Liver (tissue), 9 donors: Measurements from ENCODE around the gene ZNF684. TPM values are rescaled to one million over a fixed set of nuclear protein-coding genes. Genes with fewer than 3 reads are reported as not detected.

ENCODE experiments used
- DNase-seq: peaks from one replicate; pipeline ENCODE4 v3.0.0-alpha.2; 2017; ENCODE audit warnings: low spot score
- H3K27ac ChIP-seq, 2 donors: one replicate each; pipeline ENCODE4 v1.7.0; 2013; ENCODE audit warnings: inconsistent platforms in 2 of 2, low read length in 2 of 2, control low read depth in 1 of 2, low read depth in 1 of 2, mild to moderate bottlenecking in 1 of 2
- H3K27me3 ChIP-seq, 4 donors: one replicate each; pipeline versions ENCODE4 v1.6.1 to v1.7.0; 2013; ENCODE audit warnings: low read length in 3 of 4, inconsistent platforms in 1 of 4, mild to moderate bottlenecking in 1 of 4, moderate library complexity in 1 of 4; ENCODE audit not compliant: control insufficient read depth in 4 of 4, insufficient read depth in 4 of 4
- H3K36me3 ChIP-seq, 4 donors: one replicate each; pipeline versions ENCODE4 v1.6.1 to v1.7.0; 2013; ENCODE audit warnings: low read length in 3 of 4, mild to moderate bottlenecking in 3 of 4, low read depth in 1 of 4, moderate library complexity in 1 of 4; ENCODE audit not compliant: control insufficient read depth in 4 of 4, insufficient read depth in 3 of 4
- H3K4me1 ChIP-seq, 4 donors: one replicate each; pipeline versions ENCODE4 v1.6.1 to v1.7.0; 2013; ENCODE audit warnings: low read length in 3 of 4, mild to moderate bottlenecking in 3 of 4, moderate library complexity in 1 of 4; ENCODE audit not compliant: control insufficient read depth in 4 of 4, insufficient read depth in 4 of 4
- H3K4me3 ChIP-seq, 3 donors: one replicate each; pipeline versions ENCODE4 v1.6.1 to v1.7.0; 2013; ENCODE audit warnings: low read length in 3 of 3, control low read depth in 1 of 3, low read depth in 1 of 3, mild to moderate bottlenecking in 1 of 3
- H3K9ac ChIP-seq, 2 donors: one replicate each; pipeline ENCODE4 v1.7.0; 2013; ENCODE audit warnings: low read length in 2 of 2, mild to moderate bottlenecking in 2 of 2, moderate library complexity in 2 of 2, control low read depth in 1 of 2, low read depth in 1 of 2
- H3K9me3 ChIP-seq, 4 donors: one replicate each; pipeline versions ENCODE4 v1.6.1 to v1.7.0; 2013; ENCODE audit warnings: low read length in 3 of 4; ENCODE audit not compliant: control insufficient read depth in 4 of 4
- EGR1 ChIP-seq, 2 donors: IDR thresholded peaks; 2 replicates each; pipeline ENCODE4 v1.6.1; 2016 to 2018; ENCODE audit warnings: antibody characterized with exemption in 2 of 2, low read depth in 2 of 2
- FOXA1 ChIP-seq: IDR thresholded peaks from 2 replicates; pipeline ENCODE4 v1.6.1; 2016; ENCODE audit warnings: antibody characterized with exemption
- FOXA2 ChIP-seq: IDR thresholded peaks from 2 replicates; pipeline ENCODE4 v1.6.1; 2016; ENCODE audit warnings: antibody characterized with exemption
- GABPA ChIP-seq, 2 donors: IDR thresholded peaks in 1 of 2; conservative IDR thresholded peaks in 1 of 2; 2 replicates each; pipeline ENCODE4 v1.6.1; 2016; ENCODE audit warnings: antibody characterized with exemption in 2 of 2, mild to moderate bottlenecking in 1 of 2, moderate library complexity in 1 of 2
- HNF4A ChIP-seq, 2 donors: conservative IDR thresholded peaks; 2 replicates each; pipeline ENCODE4 v1.6.1; 2016; ENCODE audit warnings: antibody characterized with exemption in 2 of 2, mild to moderate bottlenecking in 2 of 2
- HNF4G ChIP-seq: IDR thresholded peaks from 2 replicates; pipeline ENCODE4 v1.6.1; 2016; ENCODE audit warnings: antibody characterized with exemption
- JUND ChIP-seq, 2 donors: IDR thresholded peaks; 2 replicates each; pipeline ENCODE4 v1.6.1; 2016; ENCODE audit warnings: antibody characterized with exemption in 2 of 2
- NR2F2 ChIP-seq: IDR thresholded peaks from 2 replicates; pipeline ENCODE4 v1.6.1; 2016; ENCODE audit warnings: antibody characterized with exemption
- RAD21 ChIP-seq, 2 donors: IDR thresholded peaks; 2 replicates each; pipeline ENCODE4 v1.6.1; 2016; ENCODE audit warnings: antibody characterized with exemption in 2 of 2, mild to moderate bottlenecking in 2 of 2
- RXRA ChIP-seq, 2 donors: IDR thresholded peaks; 2 replicates each; pipeline ENCODE4 v1.6.1; 2017 to 2018; ENCODE audit warnings: antibody characterized with exemption in 2 of 2, mild to moderate bottlenecking in 1 of 2
- SP1 ChIP-seq: IDR thresholded peaks from 2 replicates; pipeline ENCODE4 v1.6.1; 2018; ENCODE audit warnings: antibody characterized with exemption, mild to moderate bottlenecking
- TAF1 ChIP-seq: conservative IDR thresholded peaks from 2 replicates; pipeline ENCODE4 v1.6.1; 2016; ENCODE audit warnings: antibody characterized with exemption, mild to moderate bottlenecking
- YY1 ChIP-seq: IDR thresholded peaks from 2 replicates; pipeline ENCODE4 v1.6.1; 2016; ENCODE audit warnings: antibody characterized with exemption, mild to moderate bottlenecking
- WGBS: extraction: QIAGEN DNeasy Blood & Tissue Kit; methylation state at CpG from one replicate; pipeline ENCODE4 v1.1.7; 2013; 5-methylcytosine and 5-hydroxymethylcytosine counted together
- polyA plus RNA-seq, 2 donors: library from polyadenylated mRNA; stranded (reverse) in 1 of 2; unstranded in 1 of 2; fragments of 200-250 nt in 1 of 2; fragments of >200 nt in 1 of 2; fragmentation: Nextera tagmentation in 1 of 2; extraction: Ambion mirVana in 1 of 2; gene quantifications; one replicate each; pipeline versions ENCODE4 v1.2.1 to v1.2.3, GENCODE V29; 2013 to 2015
- total RNA-seq, 2 donors: library from RNA; depleted of rRNA; stranded (reverse); fragments of >200 nt; gene quantifications; one replicate each; pipeline ENCODE4 v1.2.3, GENCODE V29; 2014
- TF ChIP-seq, protein P1 (sequence below): IDR thresholded peaks from 2 replicates; pipeline ENCODE4 v1.6.1; 2016; ENCODE audit warnings: antibody characterized with exemption
- TF ChIP-seq, protein P2 (sequence below): IDR thresholded peaks from 2 replicates; pipeline ENCODE4 v1.6.1; 2016; ENCODE audit warnings: antibody characterized with exemption
- TF ChIP-seq, protein P3 (sequence below): fragments of 150-350 bp; IDR thresholded peaks from 2 replicates; pipeline ENCODE4 v1.5.1; 2017; ENCODE audit warnings: improper control_type of control experiment, low read depth, low read length; ENCODE audit not compliant: missing input control
- TF ChIP-seq, protein P4 (sequence below): IDR thresholded peaks from 2 replicates; pipeline ENCODE4 v1.6.1; 2016; ENCODE audit warnings: antibody characterized with exemption, mild to moderate bottlenecking
- TF ChIP-seq, protein P5 (sequence below): IDR thresholded peaks from 2 replicates; pipeline ENCODE4 v1.6.1; 2016; ENCODE audit warnings: antibody characterized with exemption
- donor health status: healthy.
- donor health status: healthy.
- donor health status: healthy.
- donor health status: healthy.
- donor health status: healthy.

Gene ZNF684
- total and polyA plus RNA-seq, 4 donors, result 7.6 to 17.1 (median 10.2) TPM

DNA sequence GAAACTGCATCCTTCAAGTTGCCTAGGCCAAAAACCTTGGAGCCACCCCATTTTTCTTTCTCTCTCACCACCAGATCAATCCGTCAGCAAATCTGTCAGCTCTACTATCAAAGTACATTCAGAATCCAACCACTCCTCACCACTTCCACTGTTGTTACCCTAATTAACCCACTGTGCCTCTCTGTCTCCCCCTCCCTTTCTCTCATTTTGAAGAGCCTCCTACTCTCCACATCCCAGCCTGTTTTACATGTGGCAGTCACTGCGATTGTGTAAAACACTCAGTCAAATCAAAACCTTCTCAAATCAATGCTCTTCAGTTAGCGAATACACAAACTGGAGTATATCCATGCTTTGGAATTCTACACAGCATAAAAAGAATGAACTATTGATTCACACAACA is 33.1 kb downstream of the ZNF684 start:
- Histone ChIP-seq H3K27me3 (no peaks in the 10 kb centered on the region), H3K4me1 (no peaks in the 10 kb centered on the region), H3K4me3 (no peak overlapping the region), H3K9me3 (no peaks in the 10 kb centered on the region), H3K27ac (no peak overlapping the region), H3K36me3 (no peaks in the 10 kb centered on the region), H3K9ac (no peak overlapping the region)
- TF ChIP-seq YY1 (no peak), SP1 (no peak), FOXA2 (no peak), HNF4G (no peak), GABPA (IDR thresholded peaks at IDR 0.05 in 1 of 2, conservative IDR thresholded peaks at IDR 0.05 in 1 of 2) (no peak), HNF4A (conservative IDR thresholded peaks at IDR 0.05) (no peak), TAF1 (no peak), FOXA1 (no peak), NR2F2 (no peak), EGR1 (IDR thresholded peaks at IDR 0.05; ENCODE audit: low read depth in 2 of 2) (no peak), JUND (IDR thresholded peaks at IDR 0.05) (no peak), RXRA (IDR thresholded peaks at IDR 0.05) (no peak), RAD21 (IDR thresholded peaks at IDR 0.05) (no peak)
- TF ChIP-seq, protein P1, sequence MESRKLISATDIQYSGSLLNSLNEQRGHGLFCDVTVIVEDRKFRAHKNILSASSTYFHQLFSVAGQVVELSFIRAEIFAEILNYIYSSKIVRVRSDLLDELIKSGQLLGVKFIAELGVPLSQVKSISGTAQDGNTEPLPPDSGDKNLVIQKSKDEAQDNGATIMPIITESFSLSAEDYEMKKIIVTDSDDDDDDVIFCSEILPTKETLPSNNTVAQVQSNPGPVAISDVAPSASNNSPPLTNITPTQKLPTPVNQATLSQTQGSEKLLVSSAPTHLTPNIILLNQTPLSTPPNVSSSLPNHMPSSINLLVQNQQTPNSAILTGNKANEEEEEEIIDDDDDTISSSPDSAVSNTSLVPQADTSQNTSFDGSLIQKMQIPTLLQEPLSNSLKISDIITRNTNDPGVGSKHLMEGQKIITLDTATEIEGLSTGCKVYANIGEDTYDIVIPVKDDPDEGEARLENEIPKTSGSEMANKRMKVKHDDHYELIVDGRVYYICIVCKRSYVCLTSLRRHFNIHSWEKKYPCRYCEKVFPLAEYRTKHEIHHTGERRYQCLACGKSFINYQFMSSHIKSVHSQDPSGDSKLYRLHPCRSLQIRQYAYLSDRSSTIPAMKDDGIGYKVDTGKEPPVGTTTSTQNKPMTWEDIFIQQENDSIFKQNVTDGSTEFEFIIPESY, result no peak
- TF ChIP-seq, protein P2, sequence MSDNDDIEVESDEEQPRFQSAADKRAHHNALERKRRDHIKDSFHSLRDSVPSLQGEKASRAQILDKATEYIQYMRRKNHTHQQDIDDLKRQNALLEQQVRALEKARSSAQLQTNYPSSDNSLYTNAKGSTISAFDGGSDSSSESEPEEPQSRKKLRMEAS, result no peak
- TF ChIP-seq, protein P3, sequence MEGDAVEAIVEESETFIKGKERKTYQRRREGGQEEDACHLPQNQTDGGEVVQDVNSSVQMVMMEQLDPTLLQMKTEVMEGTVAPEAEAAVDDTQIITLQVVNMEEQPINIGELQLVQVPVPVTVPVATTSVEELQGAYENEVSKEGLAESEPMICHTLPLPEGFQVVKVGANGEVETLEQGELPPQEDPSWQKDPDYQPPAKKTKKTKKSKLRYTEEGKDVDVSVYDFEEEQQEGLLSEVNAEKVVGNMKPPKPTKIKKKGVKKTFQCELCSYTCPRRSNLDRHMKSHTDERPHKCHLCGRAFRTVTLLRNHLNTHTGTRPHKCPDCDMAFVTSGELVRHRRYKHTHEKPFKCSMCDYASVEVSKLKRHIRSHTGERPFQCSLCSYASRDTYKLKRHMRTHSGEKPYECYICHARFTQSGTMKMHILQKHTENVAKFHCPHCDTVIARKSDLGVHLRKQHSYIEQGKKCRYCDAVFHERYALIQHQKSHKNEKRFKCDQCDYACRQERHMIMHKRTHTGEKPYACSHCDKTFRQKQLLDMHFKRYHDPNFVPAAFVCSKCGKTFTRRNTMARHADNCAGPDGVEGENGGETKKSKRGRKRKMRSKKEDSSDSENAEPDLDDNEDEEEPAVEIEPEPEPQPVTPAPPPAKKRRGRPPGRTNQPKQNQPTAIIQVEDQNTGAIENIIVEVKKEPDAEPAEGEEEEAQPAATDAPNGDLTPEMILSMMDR, result no peak
- TF ChIP-seq, protein P4, sequence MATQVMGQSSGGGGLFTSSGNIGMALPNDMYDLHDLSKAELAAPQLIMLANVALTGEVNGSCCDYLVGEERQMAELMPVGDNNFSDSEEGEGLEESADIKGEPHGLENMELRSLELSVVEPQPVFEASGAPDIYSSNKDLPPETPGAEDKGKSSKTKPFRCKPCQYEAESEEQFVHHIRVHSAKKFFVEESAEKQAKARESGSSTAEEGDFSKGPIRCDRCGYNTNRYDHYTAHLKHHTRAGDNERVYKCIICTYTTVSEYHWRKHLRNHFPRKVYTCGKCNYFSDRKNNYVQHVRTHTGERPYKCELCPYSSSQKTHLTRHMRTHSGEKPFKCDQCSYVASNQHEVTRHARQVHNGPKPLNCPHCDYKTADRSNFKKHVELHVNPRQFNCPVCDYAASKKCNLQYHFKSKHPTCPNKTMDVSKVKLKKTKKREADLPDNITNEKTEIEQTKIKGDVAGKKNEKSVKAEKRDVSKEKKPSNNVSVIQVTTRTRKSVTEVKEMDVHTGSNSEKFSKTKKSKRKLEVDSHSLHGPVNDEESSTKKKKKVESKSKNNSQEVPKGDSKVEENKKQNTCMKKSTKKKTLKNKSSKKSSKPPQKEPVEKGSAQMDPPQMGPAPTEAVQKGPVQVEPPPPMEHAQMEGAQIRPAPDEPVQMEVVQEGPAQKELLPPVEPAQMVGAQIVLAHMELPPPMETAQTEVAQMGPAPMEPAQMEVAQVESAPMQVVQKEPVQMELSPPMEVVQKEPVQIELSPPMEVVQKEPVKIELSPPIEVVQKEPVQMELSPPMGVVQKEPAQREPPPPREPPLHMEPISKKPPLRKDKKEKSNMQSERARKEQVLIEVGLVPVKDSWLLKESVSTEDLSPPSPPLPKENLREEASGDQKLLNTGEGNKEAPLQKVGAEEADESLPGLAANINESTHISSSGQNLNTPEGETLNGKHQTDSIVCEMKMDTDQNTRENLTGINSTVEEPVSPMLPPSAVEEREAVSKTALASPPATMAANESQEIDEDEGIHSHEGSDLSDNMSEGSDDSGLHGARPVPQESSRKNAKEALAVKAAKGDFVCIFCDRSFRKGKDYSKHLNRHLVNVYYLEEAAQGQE, result no peak
- no peak for DNase-seq
- WGBS, result 84% methylated on average over 3 of the region's 3 CpGs

DNA sequence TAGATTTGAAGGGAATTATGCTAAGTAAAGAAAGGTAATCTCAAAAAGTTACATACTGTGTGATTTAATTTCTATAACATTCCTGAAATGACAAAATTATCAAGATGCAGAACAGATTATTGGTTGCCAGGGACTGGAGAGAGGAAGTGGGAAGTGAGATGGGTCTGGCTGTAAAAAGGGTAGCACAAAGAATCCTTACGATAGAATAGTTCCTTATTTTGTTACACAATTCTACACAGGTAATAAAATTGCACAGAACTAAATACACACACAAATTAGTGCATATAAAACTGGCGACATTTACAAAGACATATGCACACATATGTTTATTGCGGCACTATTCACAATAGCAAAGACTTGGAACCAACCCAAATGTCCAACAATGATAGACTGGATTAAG is 33.5 kb downstream of the ZNF684 start:
- DNase-seq, result no peak
- no peak overlapping the region for H3K27ac ChIP-seq
- no peaks in the 10 kb centered on the region for H3K4me1 ChIP-seq
- 84% methylated on average over 3 of the region's 3 CpGs for WGBS
- no peak for TF ChIP-seq NR2F2
- TF ChIP-seq, protein P3, result no peak
- no peak for TF ChIP-seq JUND (IDR thresholded peaks at IDR 0.05)
- no peak for TF ChIP-seq RAD21 (IDR thresholded peaks at IDR 0.05)
- TF ChIP-seq, protein P4, result no peak
- TF ChIP-seq FOXA1, result no peak
- no peak for TF ChIP-seq EGR1 (IDR thresholded peaks at IDR 0.05; ENCODE audit: low read depth in 2 of 2)
- TF ChIP-seq, protein P5, sequence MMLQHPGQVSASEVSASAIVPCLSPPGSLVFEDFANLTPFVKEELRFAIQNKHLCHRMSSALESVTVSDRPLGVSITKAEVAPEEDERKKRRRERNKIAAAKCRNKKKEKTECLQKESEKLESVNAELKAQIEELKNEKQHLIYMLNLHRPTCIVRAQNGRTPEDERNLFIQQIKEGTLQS, result no peak
- no peak for TF ChIP-seq YY1
- TF ChIP-seq TAF1, result no peak
- no peak for TF ChIP-seq SP1
- no peak for TF ChIP-seq HNF4A (conservative IDR thresholded peaks at IDR 0.05)
- TF ChIP-seq RXRA (IDR thresholded peaks at IDR 0.05), result no peak
- TF ChIP-seq HNF4G, result no peak
- H3K27me3 ChIP-seq, result no peaks in the 10 kb centered on the region
- H3K36me3 ChIP-seq, result no peaks in the 10 kb centered on the region
- no peak overlapping the region for H3K9ac ChIP-seq
- H3K4me3 ChIP-seq, result no peak overlapping the region
- no peaks in the 10 kb centered on the region for H3K9me3 ChIP-seq
